Activated T-cell treated with anti-CD3 and anti-CD28 coated beads, Interleukin-2, amount 50 U/mL, for 4 hours (primary cell): Measurements from ENCODE around the gene WASHC1. TPM values are rescaled to one million over a fixed set of nuclear protein-coding genes. Genes with fewer than 3 reads are reported as not detected.
"Not testable (repeated sequence)": the region's sequence is repeated elsewhere in the genome, so short reads cannot be mapped to it uniquely, and the experiment has no call there.

Experiments
- ATAC-seq, 2 donors: fragments of 200-7000 bp; cut with Tn5 transposase; one replicate each; pipeline ENCODE4 v1.10.0; 2021
- DNase-seq: peaks from one replicate; pipeline ENCODE4 v3.0.0-alpha.2; 2020
- H3K27me3 Mint-ChIP-seq: one replicate; pipeline ENCODE4 v1.8.0; 2021; ENCODE audit warnings: low read depth, mixed read lengths
- H3K36me3 Mint-ChIP-seq: one replicate; pipeline ENCODE4 v1.8.0; 2022; ENCODE audit warnings: mixed read lengths; ENCODE audit not compliant: insufficient read depth
- H3K4me1 Mint-ChIP-seq: one replicate; pipeline ENCODE4 v1.8.0; 2021; ENCODE audit warnings: low read depth, mixed read lengths
- H3K4me3 Mint-ChIP-seq: one replicate; pipeline ENCODE4 v1.8.0; 2021; ENCODE audit warnings: mild to moderate bottlenecking, moderate library complexity, mixed read lengths
- H3K9me3 Mint-ChIP-seq: one replicate; pipeline ENCODE4 v1.8.0; 2021; ENCODE audit warnings: mixed read lengths
- total RNA-seq, 3 donors: library from RNA; stranded (reverse); gene quantifications; one replicate each; pipeline ENCODE4 v1.2.1, GENCODE V29; 2021

Gene WASHC1
- total RNA-seq, 3 donors from 2014 or later = 15.8 to 18.3 (median 18.1) TPM

GRCh38 chr9:43116-43515 lies 13.9 kb upstream of the WASHC1 start:
- H3K36me3 Mint-ChIP-seq, H3K4me3 Mint-ChIP-seq, H3K27me3 Mint-ChIP-seq, H3K4me1 Mint-ChIP-seq, H3K9me3 Mint-ChIP-seq, DNase-seq, ATAC-seq: not testable (repeated sequence)

- not testable (repeated sequence) for H3K27me3 Mint-ChIP-seq, H3K4me3 Mint-ChIP-seq, H3K4me1 Mint-ChIP-seq, ATAC-seq, DNase-seq, H3K36me3 Mint-ChIP-seq, H3K9me3 Mint-ChIP-seq
Measured at GRCh38 chr9:41819-42218, 12.6 kb upstream of the WASHC1 start.

- not testable (repeated sequence) for H3K9me3 Mint-ChIP-seq, H3K4me3 Mint-ChIP-seq, DNase-seq, H3K27me3 Mint-ChIP-seq, H3K36me3 Mint-ChIP-seq, H3K4me1 Mint-ChIP-seq, ATAC-seq
Measured at GRCh38 chr9:41261-41676, 12.0 kb upstream of the WASHC1 start.

GRCh38 chr9:32308-32707 lies 3.1 kb upstream of the WASHC1 start:
- H3K36me3 Mint-ChIP-seq, DNase-seq, ATAC-seq, H3K27me3 Mint-ChIP-seq, H3K4me3 Mint-ChIP-seq, H3K4me1 Mint-ChIP-seq, H3K9me3 Mint-ChIP-seq: not testable (repeated sequence)

- H3K36me3 Mint-ChIP-seq, H3K9me3 Mint-ChIP-seq, H3K4me3 Mint-ChIP-seq, DNase-seq, H3K4me1 Mint-ChIP-seq, H3K27me3 Mint-ChIP-seq, ATAC-seq: not testable (repeated sequence)
Measured at GRCh38 chr9:28775-29174, 481 bp downstream of the WASHC1 start.

GRCh38 chr9:21621-22020 lies 7.6 kb downstream of the WASHC1 start:
- not testable (repeated sequence) for H3K4me1 Mint-ChIP-seq, H3K27me3 Mint-ChIP-seq, DNase-seq, H3K36me3 Mint-ChIP-seq, ATAC-seq, H3K4me3 Mint-ChIP-seq, H3K9me3 Mint-ChIP-seq

GRCh38 chr9:16875-17274 lies 12.4 kb downstream of the WASHC1 start:
- not testable (repeated sequence) for H3K36me3 Mint-ChIP-seq

GRCh38 chr9:14129-14809 lies 15.0 kb downstream of the WASHC1 start:
- not testable (repeated sequence) for H3K4me1 Mint-ChIP-seq, H3K9me3 Mint-ChIP-seq, ATAC-seq, H3K36me3 Mint-ChIP-seq, H3K27me3 Mint-ChIP-seq, H3K4me3 Mint-ChIP-seq, DNase-seq

More at GRCh38 chr9:16875-17274, 12.4 kb downstream of the WASHC1 start:
- H3K4me3 Mint-ChIP-seq, H3K27me3 Mint-ChIP-seq, DNase-seq, H3K4me1 Mint-ChIP-seq, ATAC-seq, H3K9me3 Mint-ChIP-seq: not testable (repeated sequence)

GRCh38 chr9:11206-11605 lies 18.1 kb downstream of the WASHC1 start:
- H3K36me3 Mint-ChIP-seq = not testable (repeated sequence)

GRCh38 chr9:10653-11053 lies 18.6 kb downstream of the WASHC1 start:
- H3K4me3 Mint-ChIP-seq, H3K36me3 Mint-ChIP-seq, ATAC-seq, H3K4me1 Mint-ChIP-seq, H3K27me3 Mint-ChIP-seq, H3K9me3 Mint-ChIP-seq, DNase-seq: not testable (repeated sequence)

More at GRCh38 chr9:11206-11605, 18.1 kb downstream of the WASHC1 start:
- H3K27me3 Mint-ChIP-seq, H3K4me1 Mint-ChIP-seq, H3K4me3 Mint-ChIP-seq, H3K9me3 Mint-ChIP-seq, ATAC-seq: not testable (repeated sequence)
- peak; percentile 42 for DNase-seq

- not testable (repeated sequence) for DNase-seq, H3K9me3 Mint-ChIP-seq, H3K36me3 Mint-ChIP-seq, ATAC-seq, H3K4me1 Mint-ChIP-seq, H3K4me3 Mint-ChIP-seq, H3K27me3 Mint-ChIP-seq
Measured at GRCh38 chr9:10207-10606, 19.0 kb downstream of the WASHC1 start.

Other genes with a start within 250 kb of the WASHC1 start
- under 1 TPM in 2 of 3 donors, not detected in 1; 0.10 to 0.16 TPM for gene FOXD4, start 89.0 kb upstream of the WASHC1 start, total RNA-seq
- gene ZNG1A, start 149.6 kb upstream of the WASHC1 start, total RNA-seq = 10 to 100 TPM; 44.5 to 60.1 (median 45.0) TPM
- gene DOCK8, start 185.4 kb upstream of the WASHC1 start, total RNA-seq = 10 to 100 TPM; 80.6 to 83.4 (median 80.8) TPM